HG02571 (cell line): ENCODE measurements around the gene NACA.
"Not testable (repeated sequence)": the region's sequence is repeated elsewhere in the genome, so short reads cannot be mapped to it uniquely, and the experiment has no call there.

Experiments used
- ATAC-seq: cut with Tn5 transposase; IDR thresholded peaks from one replicate; pipeline ENCODE4 v1.9.1; 2021; ENCODE audit warnings: mild to moderate bottlenecking, moderate library complexity; ENCODE audit not compliant: unreplicated experiment

NACA gene

GRCh38 chr12:56724972-56725722, at the start of gene NACA:
Gene NACA (minus strand): TSS chr12:56725299. CDS start chr12:56724521, 778 bp downstream.
- ATAC-seq: peak; percentile 91

GRCh38 chr12:56773113-56773512, 48.0 kb upstream of the NACA start:
- ATAC-seq: no peak

GRCh38 chr12:56772625-56773024, 47.5 kb upstream of the NACA start:
- ATAC-seq: no peak

GRCh38 chr12:56769868-56770267, 44.8 kb upstream of the NACA start:
- ATAC-seq: no peak

- no peak for ATAC-seq
Measured at GRCh38 chr12:56768424-56768823, 43.3 kb upstream of the NACA start.

GRCh38 chr12:56766535-56766934, 41.4 kb upstream of the NACA start:
- peak; percentile 95 for ATAC-seq

- ATAC-seq: no peak
Measured at GRCh38 chr12:56763753-56764657, 38.9 kb upstream of the NACA start.

- ATAC-seq: no peak
Measured at GRCh38 chr12:56761812-56762211, 36.7 kb upstream of the NACA start.

GRCh38 chr12:56760460-56760859, 35.4 kb upstream of the NACA start:
- ATAC-seq: no peak

GRCh38 chr12:56759263-56759908, 34.3 kb upstream of the NACA start:
- ATAC-seq: no peak

- no peak for ATAC-seq
Measured at GRCh38 chr12:56758728-56759262, 33.7 kb upstream of the NACA start.

- not testable (repeated sequence) for ATAC-seq
Measured at GRCh38 chr12:56757971-56758370, 32.9 kb upstream of the NACA start.

GRCh38 chr12:56753566-56753965, 28.5 kb upstream of the NACA start:
- ATAC-seq: no peak

GRCh38 chr12:56751712-56752598, 26.9 kb upstream of the NACA start, which contains the start of gene PRIM1:
Gene PRIM1 (minus strand): TSS chr12:56752323. CDS start chr12:56752298, 25 bp downstream.
- ATAC-seq: peak; percentile 70

- not testable (repeated sequence) for ATAC-seq
Measured at GRCh38 chr12:56750596-56750995, 25.5 kb upstream of the NACA start.

- no peak for ATAC-seq
Measured at GRCh38 chr12:56749853-56750252, 24.8 kb upstream of the NACA start.

GRCh38 chr12:56749359-56749758, 24.3 kb upstream of the NACA start:
- ATAC-seq: no peak

- no peak for ATAC-seq
Measured at GRCh38 chr12:56728139-56728861, 3.2 kb upstream of the NACA start.

- ATAC-seq: not testable (repeated sequence)
Measured at GRCh38 chr12:56726196-56726675, 1.1 kb upstream of the NACA start.
